Measurements from ENCODE around the gene CCNDBP1.
"Not testable (repeated sequence)": the region's sequence is repeated elsewhere in the genome, so short reads cannot be mapped to it uniquely, and the experiment has no call there.

CCNDBP1 gene

DNA sequence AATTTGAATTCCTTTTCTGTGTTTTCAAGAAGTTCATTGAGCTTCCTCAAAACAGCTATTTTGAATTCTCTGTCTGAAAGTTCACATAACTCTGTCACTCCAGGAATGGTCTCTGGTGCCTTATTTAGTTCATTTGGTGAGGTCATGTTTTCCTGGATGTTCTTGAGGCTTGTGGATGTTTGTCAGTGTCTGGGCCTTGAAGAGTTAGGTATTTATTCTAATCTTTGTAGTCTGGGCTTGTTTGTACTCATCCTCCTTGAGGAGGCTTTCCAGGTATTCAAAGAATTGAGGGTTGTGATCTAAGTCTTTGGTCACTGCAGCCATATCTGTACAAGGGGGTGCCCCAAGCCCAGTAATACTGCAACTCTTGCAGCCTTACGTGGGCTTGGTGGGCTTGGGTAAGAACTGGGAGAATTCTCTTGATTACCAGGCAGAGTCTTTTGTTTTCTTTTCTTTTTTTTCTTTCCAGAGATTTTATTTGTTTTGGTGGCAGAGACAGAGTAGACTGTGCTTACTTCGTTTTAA, 19.3 kb upstream of the CCNDBP1 start:
- Histone ChIP-seq H3K27ac (no peak overlapping the region), H3K4me3 (no peak overlapping the region), H3K36me3 (ENCODE audit: insufficient read depth, low read length) (no peaks in the 10 kb centered on the region), H3K9me3 (ENCODE audit: low read depth, low read length) (no peaks in the 10 kb centered on the region), H3K9ac (ENCODE audit: insufficient read length) (no peak overlapping the region)
- no peak for TF ChIP-seq EZH2 (IDR thresholded peaks at IDR 0.05)
- no peak for DNase-seq (ENCODE audit: low read depth, low spot score)

DNA sequence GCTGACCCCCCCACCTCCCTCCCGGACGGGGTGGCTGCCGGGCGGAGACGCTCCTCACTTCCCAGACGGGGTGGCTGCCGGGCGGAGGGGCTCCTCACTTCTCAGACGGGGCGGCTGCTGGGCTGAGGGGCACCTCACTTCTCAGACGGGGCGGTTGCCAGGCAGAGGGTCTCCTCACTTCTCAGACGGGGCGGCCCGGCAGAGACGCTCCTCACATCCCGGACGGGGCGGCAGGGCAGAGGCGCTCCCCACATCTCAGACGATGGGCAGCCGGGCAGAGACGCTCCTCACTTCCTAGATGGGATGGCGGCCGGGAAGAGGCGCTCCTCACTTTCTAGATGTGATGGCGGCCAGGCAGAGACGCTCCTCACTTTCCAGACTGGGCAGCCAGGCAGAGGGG, 17.9 kb upstream of the CCNDBP1 start:
- H3K36me3 ChIP-seq (ENCODE audit: insufficient read depth, low read length); H3K27ac ChIP-seq; DNase-seq (ENCODE audit: low read depth, low spot score); H3K9me3 ChIP-seq (ENCODE audit: low read depth, low read length); H3K9ac ChIP-seq (ENCODE audit: insufficient read length); H3K4me3 ChIP-seq: not testable (repeated sequence)

DNA sequence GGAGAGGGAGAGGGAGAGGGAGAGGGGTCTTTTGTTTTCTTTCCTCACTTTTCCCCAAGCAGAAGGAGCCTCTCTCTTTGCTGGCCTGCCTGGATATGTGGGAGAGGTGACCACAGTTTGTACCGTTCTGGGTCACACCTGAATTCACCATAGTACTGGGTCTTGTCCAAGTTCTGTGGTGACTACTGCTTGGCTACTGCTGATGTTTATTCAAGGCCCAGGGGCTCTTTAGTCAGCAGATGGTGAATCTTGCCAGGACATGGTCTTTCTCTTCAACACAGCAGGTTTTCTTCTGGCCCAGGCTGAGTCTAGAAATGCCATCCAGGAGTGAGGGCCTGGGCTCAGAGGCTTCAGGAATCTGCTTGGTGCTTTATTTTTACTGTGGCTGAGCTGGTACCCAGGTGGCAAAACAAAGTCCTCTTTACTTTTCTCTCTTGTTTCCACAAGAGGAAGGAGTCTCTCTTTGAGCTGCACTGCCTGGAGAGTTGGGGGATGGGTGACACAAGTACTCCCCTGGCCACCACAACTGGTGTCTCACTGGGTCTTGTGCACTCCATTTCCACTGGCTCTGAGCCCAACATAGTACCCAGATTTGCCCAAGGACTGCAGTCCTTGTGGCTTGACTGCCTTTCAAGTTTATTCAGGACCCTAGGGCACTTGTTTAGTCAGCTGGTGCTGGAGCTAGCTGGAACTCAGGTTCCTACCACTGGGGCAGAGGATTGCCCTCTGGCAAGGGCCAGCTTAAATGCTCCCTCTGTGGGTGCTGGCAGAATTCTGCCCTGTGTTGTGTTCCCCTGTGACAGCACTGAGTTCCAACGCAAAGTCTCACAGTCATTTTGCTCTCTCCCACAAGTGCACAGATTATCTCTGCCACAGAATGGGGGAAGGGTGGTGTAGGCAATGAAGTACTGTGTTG, 16.8 kb upstream of the CCNDBP1 start:
- Histone ChIP-seq H3K4me3 (no peak overlapping the region), H3K27ac (no peak overlapping the region), H3K36me3 (ENCODE audit: insufficient read depth, low read length) (no peaks in the 10 kb centered on the region), H3K9ac (ENCODE audit: insufficient read length) (no peak overlapping the region), H3K9me3 (ENCODE audit: low read depth, low read length) (no peaks in the 10 kb centered on the region)
- TF ChIP-seq EZH2 (IDR thresholded peaks at IDR 0.05): no peak
- TF ChIP-seq FOXP2 (optimal IDR thresholded peaks at IDR 0.05; ENCODE audit: control extremely low read depth, extremely low read length, insufficient read depth): no peak
- no peak for TF ChIP-seq POLR2AphosphoS5 (IDR thresholded peaks at IDR 0.05; ENCODE audit: borderline replicate concordance, low read depth, low read length)
- DNase-seq (ENCODE audit: low read depth, low spot score): no peak

DNA sequence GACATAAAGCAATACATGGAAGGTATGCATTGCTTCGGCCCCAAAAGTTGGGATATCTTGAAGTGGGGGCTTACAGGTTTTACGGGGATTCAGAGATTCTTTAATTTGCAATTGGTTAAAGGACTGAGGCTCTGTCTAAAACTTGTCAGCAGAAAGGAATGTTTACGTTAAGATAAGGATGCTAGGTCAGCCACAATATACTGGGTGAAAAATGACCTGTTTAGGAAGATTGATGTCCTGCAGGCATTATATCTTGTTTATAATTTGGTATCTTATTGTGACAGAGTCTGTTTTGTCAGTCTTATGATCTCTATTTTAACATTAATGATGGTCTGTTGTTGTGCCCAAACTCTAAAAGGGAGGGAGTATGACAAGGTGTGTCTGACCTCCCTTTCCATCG, 15.3 kb upstream of the CCNDBP1 start:
- H3K36me3 ChIP-seq (ENCODE audit: insufficient read depth, low read length): no peaks in the 10 kb centered on the region
- DNase-seq (ENCODE audit: low read depth, low spot score): no peak
- H3K9ac ChIP-seq (ENCODE audit: insufficient read length): no peak overlapping the region
- no peaks in the 10 kb centered on the region for H3K9me3 ChIP-seq (ENCODE audit: low read depth, low read length)
- H3K27ac ChIP-seq: no peak overlapping the region
- H3K4me3 ChIP-seq: no peak overlapping the region
- TF ChIP-seq FOXP2 (optimal IDR thresholded peaks at IDR 0.05; ENCODE audit: control extremely low read depth, extremely low read length, insufficient read depth): no peak
- TF ChIP-seq POLR2AphosphoS5 (IDR thresholded peaks at IDR 0.05; ENCODE audit: borderline replicate concordance, low read depth, low read length): no peak
- no peak for TF ChIP-seq EZH2 (IDR thresholded peaks at IDR 0.05)

DNA sequence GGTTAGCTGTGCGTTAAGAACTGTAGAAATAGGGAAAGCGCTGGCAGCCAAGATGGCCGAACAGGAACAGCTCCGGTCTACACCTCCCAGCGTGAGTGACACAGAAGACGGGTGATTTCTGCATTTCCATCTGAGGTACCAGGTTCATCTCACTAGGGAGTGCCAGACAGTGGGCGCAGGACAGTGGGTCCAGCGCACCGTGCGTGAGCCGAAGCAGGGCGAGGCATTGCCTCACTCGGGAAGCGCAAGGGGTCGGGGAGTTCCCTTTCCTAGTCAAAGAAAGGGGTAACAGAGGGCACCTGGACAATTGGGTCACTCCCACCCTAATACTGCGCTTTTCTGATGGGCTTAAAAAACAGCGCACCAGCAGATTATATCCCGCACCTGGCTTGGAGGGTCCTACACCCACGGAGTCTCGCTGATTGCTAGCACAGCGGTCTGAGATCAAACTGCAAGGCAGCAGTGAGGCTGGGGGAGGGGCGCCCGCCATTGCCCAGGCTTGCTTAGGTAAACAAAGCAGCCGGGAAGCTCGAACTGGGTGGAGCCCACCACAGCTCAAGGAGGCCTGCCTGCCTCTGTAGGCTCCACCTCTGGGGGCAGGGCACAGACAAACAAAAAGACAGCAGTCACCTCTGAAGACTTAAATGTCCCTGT, 9.4 kb upstream of the CCNDBP1 start:
- H3K27ac ChIP-seq; DNase-seq (ENCODE audit: low read depth, low spot score); H3K9me3 ChIP-seq (ENCODE audit: low read depth, low read length); H3K36me3 ChIP-seq (ENCODE audit: insufficient read depth, low read length); H3K9ac ChIP-seq (ENCODE audit: insufficient read length); H3K4me3 ChIP-seq: not testable (repeated sequence)

DNA sequence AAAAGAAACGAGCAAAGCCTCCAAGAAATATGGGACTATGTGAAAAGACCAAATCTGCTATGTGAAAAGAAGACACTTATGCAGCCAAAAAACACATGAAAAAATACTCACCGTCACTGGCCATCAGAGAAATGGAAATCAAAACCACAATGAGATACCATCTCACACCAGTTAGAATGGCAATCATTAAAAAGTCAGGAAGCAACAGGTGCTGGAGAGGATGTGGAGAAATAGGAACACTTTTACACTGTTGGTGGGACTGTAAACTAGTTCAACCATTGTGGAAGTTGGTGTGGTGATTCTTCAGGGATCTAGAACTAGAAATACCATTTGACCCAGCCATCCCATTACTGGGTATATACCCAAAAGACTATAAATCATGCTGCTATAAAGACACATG, 8.1 kb upstream of the CCNDBP1 start:
- H3K27ac ChIP-seq; H3K9me3 ChIP-seq (ENCODE audit: low read depth, low read length); H3K36me3 ChIP-seq (ENCODE audit: insufficient read depth, low read length); H3K9ac ChIP-seq (ENCODE audit: insufficient read length); DNase-seq (ENCODE audit: low read depth, low spot score); H3K4me3 ChIP-seq: not testable (repeated sequence)

DNA sequence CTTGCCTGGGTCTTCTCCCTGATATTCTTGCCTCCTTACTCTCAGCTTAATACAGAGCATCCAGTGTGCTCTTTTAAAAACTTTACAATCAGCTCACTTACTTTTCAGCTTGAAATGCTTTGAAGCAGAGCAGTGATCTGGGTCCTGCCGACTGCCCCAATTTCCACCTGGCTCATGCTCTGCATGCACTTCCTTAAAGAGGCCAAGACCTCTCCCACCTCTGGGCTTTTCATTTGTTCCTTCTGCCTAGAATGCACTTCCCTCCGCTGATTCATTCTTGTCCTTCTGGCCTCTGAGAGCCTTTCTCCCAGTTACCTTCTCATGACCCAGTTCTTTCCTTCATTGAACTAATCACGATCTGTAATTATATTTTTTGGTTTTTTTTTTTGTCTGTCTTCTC, 1.9 kb upstream of the CCNDBP1 start:
- H3K36me3 ChIP-seq (ENCODE audit: insufficient read depth, low read length): no peaks in the 10 kb centered on the region
- DNase-seq (ENCODE audit: low read depth, low spot score): no peak
- TF ChIP-seq FOXP2 (optimal IDR thresholded peaks at IDR 0.05; ENCODE audit: control extremely low read depth, extremely low read length, insufficient read depth) (no peak), EZH2 (IDR thresholded peaks at IDR 0.05) (no peak), POLR2AphosphoS5 (IDR thresholded peaks at IDR 0.05; ENCODE audit: borderline replicate concordance, low read depth, low read length) (no peak)
- H3K27ac ChIP-seq: no peak overlapping the region
- H3K4me3 ChIP-seq: no peak overlapping the region
- no peaks in the 10 kb centered on the region for H3K9me3 ChIP-seq (ENCODE audit: low read depth, low read length)
- H3K9ac ChIP-seq (ENCODE audit: insufficient read length): no peak overlapping the region

DNA sequence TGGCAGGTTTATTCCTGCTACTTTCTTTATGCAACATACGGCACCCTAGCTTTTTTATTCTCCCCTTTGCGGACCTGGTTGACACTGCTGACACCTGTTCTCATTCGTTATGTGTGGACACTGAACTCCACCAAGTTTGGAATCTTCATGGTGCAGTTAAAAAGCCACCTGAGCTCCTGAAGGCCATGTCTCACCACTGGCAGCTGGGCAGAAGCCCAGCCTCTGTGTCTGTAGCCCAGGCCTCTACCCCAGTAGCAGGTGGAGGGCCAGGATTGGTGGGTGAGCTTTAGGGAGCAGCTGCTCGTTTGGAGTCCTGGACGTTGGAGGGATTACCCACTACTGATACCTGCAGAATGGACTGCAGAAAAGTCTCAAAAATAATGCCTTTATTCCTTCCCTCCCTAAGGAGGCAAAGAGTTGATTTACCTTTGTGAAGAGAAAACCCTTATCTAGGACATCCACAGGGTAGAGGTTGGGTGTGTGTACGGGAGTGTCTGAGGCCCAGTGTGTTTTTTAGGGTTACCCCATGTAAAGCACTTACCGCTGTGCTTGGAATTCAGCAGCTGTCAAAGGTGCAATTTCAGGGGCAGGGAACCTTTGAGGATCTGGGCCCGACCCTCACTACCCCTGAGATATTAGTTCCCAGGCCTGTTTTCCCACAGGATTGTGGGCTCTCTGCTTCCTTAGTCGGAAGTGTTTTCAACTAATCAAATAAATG, 637 bp upstream of the CCNDBP1 start:
- DNase-seq (ENCODE audit: low read depth, low spot score): no peak

DNA sequence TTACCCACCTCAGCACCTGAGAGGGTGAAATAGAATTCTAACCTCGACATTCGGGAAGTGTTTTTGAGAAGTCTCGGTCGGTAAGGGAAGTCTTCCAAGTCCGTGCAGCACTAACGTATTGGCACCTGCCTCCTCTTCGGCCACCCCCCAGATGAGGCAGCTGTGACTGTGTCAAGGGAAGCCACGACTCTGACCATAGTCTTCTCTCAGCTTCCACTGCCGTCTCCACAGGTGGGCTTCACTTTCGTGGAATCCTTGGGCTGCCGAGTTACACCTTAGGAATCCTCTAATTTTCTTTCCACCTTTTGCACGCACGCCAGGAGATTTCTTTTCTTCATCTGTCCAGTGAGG, 775 bp downstream of the CCNDBP1 start:
- no peak for DNase-seq (ENCODE audit: low read depth, low spot score)
- peak overlapping the region; percentile 5 for H3K9ac ChIP-seq (ENCODE audit: insufficient read length)
- peak overlapping the region; percentile 76 for H3K4me3 ChIP-seq
- H3K36me3 ChIP-seq (ENCODE audit: insufficient read depth, low read length): no peaks in the 10 kb centered on the region; the same call in 1 of the 2 replicates
- no peaks in the 10 kb centered on the region for H3K9me3 ChIP-seq (ENCODE audit: low read depth, low read length)
- no peak overlapping the region for H3K27ac ChIP-seq
- TF ChIP-seq EZH2 (IDR thresholded peaks at IDR 0.05) (no peak), POLR2AphosphoS5 (IDR thresholded peaks at IDR 0.05; ENCODE audit: borderline replicate concordance, low read depth, low read length) (no peak), FOXP2 (optimal IDR thresholded peaks at IDR 0.05; ENCODE audit: control extremely low read depth, extremely low read length, insufficient read depth) (no peak)

More for the DNA sequence above, 637 bp upstream of the CCNDBP1 start:
- no peak for TF ChIP-seq FOXP2 (optimal IDR thresholded peaks at IDR 0.05; ENCODE audit: control extremely low read depth, extremely low read length, insufficient read depth)
- TF ChIP-seq EZH2 (IDR thresholded peaks at IDR 0.05): no peak
- no peaks in the 10 kb centered on the region for H3K9me3 ChIP-seq (ENCODE audit: low read depth, low read length)
- peak overlapping the region; percentile 76 for H3K4me3 ChIP-seq
- no peak overlapping the region for H3K9ac ChIP-seq (ENCODE audit: insufficient read length)
- H3K27ac ChIP-seq: no peak overlapping the region
- no peaks in the 10 kb centered on the region for H3K36me3 ChIP-seq (ENCODE audit: insufficient read depth, low read length)
